Neural cell (in vitro differentiated cells): ENCODE measurements around the gene PLEKHA8.

Experiments
- CTCF ChIP-seq: fragments of 450-650 bp; IDR thresholded peaks from 2 replicates; pipeline ENCODE4 v1.5.1; 2014; ENCODE audit warnings: antibody characterized with exemption, mild to moderate bottlenecking, moderate library complexity; ENCODE audit not compliant: poor library complexity, severe bottlenecking
- EP300 ChIP-seq: fragments of 450-650 bp; conservative IDR thresholded peaks from 2 replicates; pipeline ENCODE4 v1.6.1; 2014; ENCODE audit warnings: antibody characterized with exemption, mild to moderate bottlenecking, moderate library complexity; ENCODE audit not compliant: poor library complexity, severe bottlenecking
- MXI1 ChIP-seq: fragments of 450-650 bp; conservative IDR thresholded peaks from 2 replicates; pipeline ENCODE4 v1.6.1; 2014; ENCODE audit warnings: antibody characterized with exemption, mild to moderate bottlenecking; ENCODE audit not compliant: poor library complexity, severe bottlenecking
- POLR2AphosphoS5 ChIP-seq: IDR thresholded peaks from 2 replicates; pipeline ENCODE4 v1.6.1; 2012

- TF ChIP-seq CTCF (no peak), POLR2AphosphoS5 (no peak), EP300 (no peak), MXI1 (no peak)
These were observed 116.6 kb downstream of the PLEKHA8 start for GRCh38 chr7:30144657-30145306.
